NCI-H2029 (cell line): ENCODE results near the gene PLEKHG2.

Source experiments
- DNase-seq: peaks from one replicate; lab custom pipeline; 2025; lab: John Stamatoyannopoulos, UW

PLEKHG2 gene

GRCh38 chr19:39384839-39385568 lies 27.5 kb upstream of the PLEKHG2 start:
- DNase-seq, result no peak

DNA sequence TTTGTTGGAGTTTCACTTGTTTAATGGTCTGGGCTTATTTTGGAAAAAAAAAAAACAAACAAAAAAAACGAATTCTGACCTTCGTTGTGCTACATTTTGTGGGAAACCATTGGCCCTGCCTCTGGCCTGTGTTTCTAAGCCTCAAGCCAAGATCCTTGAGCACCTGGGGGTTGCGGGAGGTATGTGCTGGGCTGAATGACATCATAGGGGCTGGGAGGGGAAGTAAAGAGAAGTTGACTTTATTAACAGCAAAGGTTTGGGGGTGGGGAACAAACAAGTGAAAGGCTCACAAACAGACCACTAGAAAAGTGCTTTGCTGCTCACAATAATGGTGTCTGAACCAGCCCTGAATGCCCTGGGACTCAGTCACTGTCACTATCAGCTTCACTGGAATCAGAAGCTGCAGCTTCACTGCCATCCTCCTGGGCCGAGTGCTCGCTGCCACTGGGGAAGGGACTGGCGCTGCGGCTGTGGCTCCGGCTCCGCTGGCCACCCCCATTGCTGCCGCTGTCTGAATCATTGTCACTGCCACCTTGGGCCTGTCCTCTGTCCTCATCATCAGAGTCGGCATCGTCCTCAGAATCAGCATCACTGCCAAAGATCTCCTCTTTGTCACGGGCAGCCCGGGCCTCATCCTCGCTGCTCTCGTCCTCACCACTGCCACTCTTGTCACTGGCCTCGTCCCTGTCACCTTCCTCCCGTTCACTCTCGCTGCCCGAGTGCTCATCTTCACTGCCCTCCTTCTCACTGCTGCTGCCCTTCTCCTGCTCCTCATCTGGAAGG lies 26.6 kb upstream of the PLEKHG2 start:
- DNase-seq, result no peak

GRCh38 chr19:39386557-39386956 lies 25.9 kb upstream of the PLEKHG2 start:
- DNase-seq, result no peak

DNA sequence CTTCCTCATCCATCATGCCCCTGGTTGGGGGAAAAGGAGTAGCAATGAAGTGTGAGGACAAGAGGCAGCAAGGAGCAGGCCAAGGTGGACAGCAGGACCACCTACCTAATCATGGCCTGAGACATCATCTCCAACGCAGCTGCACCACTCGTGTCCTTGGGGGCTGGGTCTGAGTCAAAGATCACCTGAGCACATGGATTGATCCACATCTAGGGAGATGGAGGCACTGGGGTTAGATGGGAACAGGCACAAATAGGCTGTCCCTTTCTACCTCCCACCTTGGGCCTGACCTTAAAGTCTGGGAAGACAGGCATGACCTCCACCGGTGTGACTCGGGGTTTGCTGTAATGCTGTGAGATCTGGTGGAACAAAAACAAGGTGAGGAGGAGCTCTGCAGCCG lies 23.8 kb upstream of the PLEKHG2 start:
- DNase-seq, result no peak

DNA sequence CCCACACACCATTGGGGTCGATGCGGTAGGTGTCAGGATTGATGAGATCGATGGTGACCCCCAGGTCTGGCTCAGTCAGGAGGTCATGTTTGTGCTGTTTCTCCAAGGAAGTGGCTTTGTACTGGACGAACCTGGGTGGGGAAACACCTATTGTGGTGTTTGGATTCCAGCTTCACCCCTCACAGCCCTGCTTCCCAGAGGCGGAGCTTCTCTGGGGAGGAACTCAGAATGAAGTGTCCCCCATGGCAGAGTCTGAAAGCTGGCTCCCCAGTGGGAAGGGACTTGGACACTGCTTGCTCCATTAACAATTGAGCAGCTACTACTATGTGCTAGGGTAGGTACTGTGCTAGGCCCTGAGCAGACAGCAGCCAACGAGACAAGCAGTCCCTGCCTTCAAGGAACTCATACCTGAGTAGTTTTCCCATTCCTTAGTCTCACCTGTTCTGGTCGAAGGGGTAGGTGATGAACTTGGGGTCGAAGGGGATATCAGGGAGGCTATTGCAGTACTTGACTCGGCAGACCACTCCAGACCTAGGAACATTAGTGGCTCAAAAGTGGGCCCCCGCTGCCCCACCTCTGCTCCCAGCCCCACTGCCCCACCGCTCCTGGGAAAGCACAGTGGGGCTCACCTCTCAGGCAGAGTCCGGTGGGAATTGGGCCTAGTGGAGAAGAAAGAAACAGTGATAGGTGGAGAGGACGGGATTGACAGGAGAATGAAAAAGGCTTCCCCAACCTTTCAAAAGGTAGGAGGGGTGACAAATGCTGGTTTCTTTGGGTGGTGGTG lies 22.6 kb upstream of the PLEKHG2 start:
- DNase-seq, result no peak

GRCh38 chr19:39390451-39390750 lies 22.1 kb upstream of the PLEKHG2 start:
- peak; percentile 79 for DNase-seq

GRCh38 chr19:39390751-39391437 lies 21.6 kb upstream of the PLEKHG2 start, which contains the start of the genes MED29 and PAF1:
Gene MED29 (plus strand): TSS chr19:39391378. CDS start chr19:39391423, 45 bp downstream.
Gene PAF1 (minus strand): TSS chr19:39391106. CDS start chr19:39390864, 242 bp downstream.
- DNase-seq, result peak; percentile 99

- DNase-seq, result peak; percentile 56
Observed at GRCh38 chr19:39397360-39398296, 14.8 kb upstream of the PLEKHG2 start.

DNA sequence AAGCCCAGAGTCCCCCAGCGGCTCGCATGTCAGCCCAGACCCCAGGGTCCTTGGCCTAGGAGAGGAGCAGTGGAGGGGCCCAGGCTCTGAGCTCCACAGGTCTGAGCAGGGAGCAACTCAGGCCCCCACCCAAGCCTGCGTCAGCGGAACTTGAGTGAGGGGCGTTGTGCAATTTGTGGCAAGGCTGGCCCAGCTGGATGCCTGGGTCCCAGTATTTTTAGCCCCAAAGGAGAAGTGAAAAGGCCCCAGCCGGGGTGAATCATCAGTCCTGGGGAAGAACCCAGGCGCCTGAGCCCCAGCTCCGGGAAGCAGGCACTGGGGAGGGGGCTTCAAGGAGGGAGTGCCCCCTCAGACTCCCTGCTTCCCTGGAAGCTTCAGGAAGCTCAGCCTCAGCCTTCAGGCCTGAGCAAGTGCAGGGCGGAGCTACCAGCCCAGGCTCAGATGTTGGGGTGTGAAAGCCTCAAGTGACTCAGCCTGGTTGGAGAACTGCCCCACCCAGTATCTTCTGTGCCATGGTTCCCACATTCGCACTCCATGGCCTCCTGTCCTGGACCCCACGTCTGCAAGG lies 14.1 kb upstream of the PLEKHG2 start:
- no peak for DNase-seq

DNA sequence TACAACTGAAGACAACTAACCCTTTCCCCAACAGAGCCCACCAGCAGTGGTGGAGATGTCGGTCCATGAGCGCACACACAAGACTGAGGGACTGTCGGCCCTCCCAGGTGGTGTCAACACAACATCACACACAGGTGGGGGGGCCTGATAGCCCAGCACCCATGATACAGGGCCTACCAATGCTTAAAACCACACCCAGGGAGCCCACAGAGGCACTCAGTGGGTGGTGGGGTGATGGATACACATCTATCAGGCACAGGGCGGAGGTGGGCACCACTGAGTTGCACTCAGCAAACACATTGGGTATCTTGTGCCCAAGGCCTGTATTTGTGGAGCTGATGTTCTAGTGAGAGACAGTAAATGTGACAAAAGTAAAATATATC lies 12.8 kb upstream of the PLEKHG2 start:
- DNase-seq, result no peak

DNA sequence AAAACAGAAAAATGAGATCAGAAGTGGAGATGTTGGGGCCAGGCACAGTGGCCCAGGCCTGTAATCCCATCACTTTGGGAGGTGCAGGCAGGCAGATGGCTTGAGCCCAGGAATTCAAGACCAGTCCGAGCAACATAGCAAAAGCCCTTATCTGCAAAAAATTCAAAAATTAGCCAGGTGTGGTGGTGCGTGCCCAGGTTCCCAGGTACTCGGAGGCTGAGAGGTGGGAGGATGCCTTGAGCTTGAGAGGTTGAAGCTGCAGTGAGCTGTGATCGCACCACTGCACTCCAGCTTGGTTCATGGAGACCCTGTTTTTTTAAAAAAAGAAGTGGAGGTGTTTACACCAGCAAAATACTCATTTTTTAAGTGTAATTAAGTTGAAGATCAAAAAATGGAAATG lies 12.4 kb upstream of the PLEKHG2 start:
- DNase-seq, result no peak

GRCh38 chr19:39401070-39401548 lies 11.4 kb upstream of the PLEKHG2 start:
- DNase-seq, result no peak

- DNase-seq, result no peak
Observed at GRCh38 chr19:39401549-39402345, 10.7 kb upstream of the PLEKHG2 start.

DNA sequence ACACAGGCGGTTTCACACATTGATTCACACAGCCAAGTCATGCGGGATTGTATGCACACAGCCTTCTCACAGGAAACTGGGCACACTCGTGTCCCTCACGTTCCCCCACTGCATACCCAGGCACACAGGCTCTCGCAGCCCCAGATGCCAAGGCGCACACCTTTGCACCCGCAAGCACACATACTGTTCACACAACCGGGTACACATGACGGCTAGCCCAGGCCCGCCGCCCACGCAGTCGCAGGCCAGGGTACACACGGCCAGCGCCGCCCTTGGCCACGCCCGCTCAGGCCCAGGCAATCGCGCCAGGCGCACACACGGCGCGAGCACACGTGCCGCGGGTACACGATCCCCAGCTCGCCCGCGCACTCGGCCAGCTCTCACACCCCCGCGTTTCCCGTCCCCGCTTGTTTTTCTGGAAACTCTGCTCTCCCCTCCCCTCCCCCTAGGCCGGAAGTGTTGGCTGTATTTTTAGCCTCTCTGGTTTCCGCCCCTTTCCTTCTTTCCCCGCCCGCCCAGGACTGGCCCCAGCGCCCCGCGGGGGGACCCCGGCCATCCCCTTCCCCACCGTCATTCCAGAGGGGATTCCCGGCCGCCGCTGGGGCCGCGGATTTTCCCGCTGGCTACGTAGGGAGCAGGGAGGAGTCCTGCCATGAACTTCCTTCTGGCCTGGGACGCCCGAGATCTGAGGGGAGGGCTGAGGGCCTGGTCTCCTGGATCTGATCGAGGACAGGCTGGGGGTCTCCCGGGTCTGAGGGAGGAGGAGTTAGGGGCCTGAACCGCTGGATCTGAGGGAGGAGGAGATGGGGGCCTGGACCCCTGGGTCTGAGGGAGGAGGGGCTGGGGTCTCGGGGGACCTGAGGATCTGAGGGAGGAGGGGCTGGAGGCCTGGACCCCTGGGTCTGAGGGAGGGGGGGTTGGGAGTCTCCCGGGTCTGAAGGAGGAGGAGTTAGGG lies 9.8 kb upstream of the PLEKHG2 start:
- DNase-seq, result peak; percentile 78

GRCh38 chr19:39403331-39404312 lies 8.8 kb upstream of the PLEKHG2 start:
- DNase-seq, result peak; percentile 71

GRCh38 chr19:39405261-39405957 lies 7.1 kb upstream of the PLEKHG2 start:
- DNase-seq, result no peak
